Esophagus muscularis mucosa (tissue), 4 donors: ENCODE measurements around the gene TCP11X1. TPM values are rescaled to one million over a fixed set of nuclear protein-coding genes. Genes with fewer than 3 reads are reported as not detected.
"Not testable (repeated sequence)": the region's sequence is repeated elsewhere in the genome, so short reads cannot be mapped to it uniquely, and the experiment has no call there.

Source experiments
- DNase-seq: peaks from one replicate; pipeline ENCODE4 v3.0.0-alpha.2; 2017; ENCODE audit errors: extremely low spot score
- H3K27ac ChIP-seq, 4 donors: fragments of 200-600 bp; sonication (generic); replicated peaks in 1 of 4; 1 replicate in 3 of 4; 2 replicates in 1 of 4; pipeline ENCODE4 v1.5.1; 2016 to 2019; ENCODE audit warnings: mild to moderate bottlenecking in 1 of 4
- H3K27me3 ChIP-seq, 4 donors: fragments of 200-600 bp; sonication (generic); one replicate each; pipeline versions ENCODE4 v1.5.1 to v1.6.0; 2016 to 2019
- H3K36me3 ChIP-seq, 4 donors: fragments of 200-600 bp; sonication (generic); one replicate each; pipeline ENCODE4 v1.5.1; 2016 to 2019
- H3K4me1 ChIP-seq, 4 donors: fragments of 200-600 bp; sonication (generic); one replicate each; pipeline ENCODE4 v1.5.1; 2016 to 2019
- H3K4me3 ChIP-seq, 4 donors: fragments of 200-600 bp; sonication (generic); 1 replicate in 2 of 4; 2 replicates in 2 of 4; pipeline ENCODE4 v1.5.1; 2016 to 2019; ENCODE audit warnings: mild to moderate bottlenecking in 4 of 4, moderate library complexity in 1 of 4
- H3K9me3 ChIP-seq, 4 donors: fragments of 200-600 bp; sonication (generic); 1 replicate in 3 of 4; 2 replicates in 1 of 4; pipeline ENCODE4 v1.5.1; 2016 to 2019
- EP300 ChIP-seq: sonication (generic); formaldehyde crosslinking; IDR thresholded peaks from one replicate; pipeline ENCODE4 v1.6.1; 2017; ENCODE audit warnings: antibody characterized with exemption
- POLR2A ChIP-seq: fragments of 450-650 bp; IDR thresholded peaks from one replicate; pipeline ENCODE4 v1.6.1; 2017; ENCODE audit warnings: antibody characterized with exemption, moderate library complexity, mild to moderate bottlenecking, low read depth
- POLR2AphosphoS5 ChIP-seq, 2 donors: sonication (generic); formaldehyde crosslinking; IDR thresholded peaks; one replicate each; pipeline ENCODE4 v1.6.1; 2017; ENCODE audit warnings: antibody characterized with exemption in 2 of 2
- WGBS: methylation state at CpG from one replicate; pipeline ENCODE4 v1.1.5; 2018; 5-methylcytosine and 5-hydroxymethylcytosine counted together
- intact Hi-C: fragments of 100-400 bp; cut with DNase I; formaldehyde crosslinking; loops from one replicate; pipeline ENCODE4 v1.15.1; 2023
- total RNA-seq, 4 donors: library from RNA; depleted of rRNA; stranded (reverse); fragments of >200 nt; gene quantifications; one replicate each; pipeline versions ENCODE4 v1.1.0 to v1.2.1, GENCODE V29; 2016
- TF ChIP-seq, protein P1 (sequence below), 3 experiments: fragments of 200-600 bp in 2 of 3; fragments of 450-650 bp in 1 of 3; sonication (generic) in 2 of 3; IDR thresholded peaks; one replicate each; pipeline ENCODE4 v1.5.1; 2017 to 2019; ENCODE audit warnings: antibody characterized with exemption in 3 of 3, mild to moderate bottlenecking in 2 of 3, moderate library complexity in 1 of 3

Gene TCP11X1
- total RNA-seq, result not detected

DNA sequence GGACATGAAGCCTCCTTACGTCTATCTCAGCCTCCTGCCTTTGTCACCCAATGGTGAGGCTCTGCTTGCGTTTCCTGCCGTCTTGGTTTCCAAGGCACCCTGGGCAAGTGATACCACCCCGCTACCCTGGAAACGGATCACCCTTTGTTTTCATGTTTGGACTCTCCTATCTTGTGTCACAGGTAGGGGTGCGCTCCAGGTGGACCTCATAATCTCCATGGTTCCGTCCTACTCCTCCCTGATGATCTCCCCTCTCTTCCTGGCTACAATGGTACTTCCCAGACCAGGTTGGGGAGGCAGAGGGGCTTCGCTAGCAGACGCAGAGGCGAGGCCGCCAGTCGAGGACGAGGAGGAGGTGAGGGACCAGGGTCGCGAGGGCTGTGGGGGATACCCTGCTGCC lies at the start of gene TCP11X1:
Gene TCP11X1, plus strand, starts transcription at position 316 of the 400 bp plus-strand sequence.
- H3K27ac ChIP-seq, intact Hi-C loops, H3K4me1 ChIP-seq, H3K36me3 ChIP-seq, DNase-seq, H3K4me3 ChIP-seq, H3K27me3 ChIP-seq, H3K9me3 ChIP-seq: not testable (repeated sequence)
- WGBS, result no CpG with 5 or more reads among the region's 15 CpGs

DNA sequence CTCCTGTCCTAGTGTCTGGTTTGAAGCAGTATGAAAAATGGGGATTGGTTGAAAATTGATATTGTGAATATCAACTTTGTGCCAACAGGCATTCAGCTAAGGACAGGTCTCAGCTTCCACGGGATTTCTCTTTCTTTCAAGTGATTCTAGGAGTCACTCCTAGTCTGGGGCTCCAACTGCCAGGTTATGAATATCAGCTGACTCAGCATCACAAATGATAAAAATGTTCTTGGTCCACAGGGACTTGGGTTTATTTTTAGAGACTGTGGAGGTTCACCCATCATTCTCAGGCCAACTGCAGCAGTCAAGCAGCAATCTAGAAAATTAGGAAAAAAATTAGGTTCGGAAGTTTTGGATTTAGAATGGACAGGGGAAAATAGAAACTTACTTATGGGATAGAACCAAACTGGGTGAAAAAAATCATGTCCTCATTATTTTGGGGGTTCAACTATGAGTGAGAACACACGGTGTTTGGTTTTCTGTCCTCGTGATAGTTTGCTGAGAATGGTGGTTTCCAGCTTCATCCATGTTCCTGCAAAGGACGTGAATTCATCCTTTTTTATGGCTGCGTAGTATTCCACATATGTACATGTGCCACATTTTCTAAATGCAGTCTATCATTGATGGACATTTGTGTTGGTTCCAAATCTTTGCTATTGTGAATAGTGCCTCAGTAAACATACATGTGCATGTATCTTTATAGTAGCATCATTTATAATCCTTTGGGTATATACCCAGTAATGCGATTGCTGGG lies 29.0 kb upstream of the TCP11X1 start:
- no peak for DNase-seq
- 70% methylated on average over 6 of the region's 7 CpGs for WGBS
- Histone ChIP-seq H3K27me3 (no peaks in the 10 kb centered on the region), H3K36me3 (no peaks in the 10 kb centered on the region), H3K4me3 (no peak overlapping the region), H3K27ac (no peak overlapping the region), H3K9me3 (peaks cover 0 to 4% (median 0%) of the 10 kb centered on the region in 4 donors), H3K4me1 (no peaks in the 10 kb centered on the region)
- TF ChIP-seq, protein P1, sequence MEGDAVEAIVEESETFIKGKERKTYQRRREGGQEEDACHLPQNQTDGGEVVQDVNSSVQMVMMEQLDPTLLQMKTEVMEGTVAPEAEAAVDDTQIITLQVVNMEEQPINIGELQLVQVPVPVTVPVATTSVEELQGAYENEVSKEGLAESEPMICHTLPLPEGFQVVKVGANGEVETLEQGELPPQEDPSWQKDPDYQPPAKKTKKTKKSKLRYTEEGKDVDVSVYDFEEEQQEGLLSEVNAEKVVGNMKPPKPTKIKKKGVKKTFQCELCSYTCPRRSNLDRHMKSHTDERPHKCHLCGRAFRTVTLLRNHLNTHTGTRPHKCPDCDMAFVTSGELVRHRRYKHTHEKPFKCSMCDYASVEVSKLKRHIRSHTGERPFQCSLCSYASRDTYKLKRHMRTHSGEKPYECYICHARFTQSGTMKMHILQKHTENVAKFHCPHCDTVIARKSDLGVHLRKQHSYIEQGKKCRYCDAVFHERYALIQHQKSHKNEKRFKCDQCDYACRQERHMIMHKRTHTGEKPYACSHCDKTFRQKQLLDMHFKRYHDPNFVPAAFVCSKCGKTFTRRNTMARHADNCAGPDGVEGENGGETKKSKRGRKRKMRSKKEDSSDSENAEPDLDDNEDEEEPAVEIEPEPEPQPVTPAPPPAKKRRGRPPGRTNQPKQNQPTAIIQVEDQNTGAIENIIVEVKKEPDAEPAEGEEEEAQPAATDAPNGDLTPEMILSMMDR (IDR thresholded peaks at IDR 0.05), result no peak
- no peak for TF ChIP-seq POLR2A
- TF ChIP-seq EP300, result no peak
- TF ChIP-seq POLR2AphosphoS5 (IDR thresholded peaks at IDR 0.05), result no peak
- intact Hi-C loops, result no loop called here

DNA sequence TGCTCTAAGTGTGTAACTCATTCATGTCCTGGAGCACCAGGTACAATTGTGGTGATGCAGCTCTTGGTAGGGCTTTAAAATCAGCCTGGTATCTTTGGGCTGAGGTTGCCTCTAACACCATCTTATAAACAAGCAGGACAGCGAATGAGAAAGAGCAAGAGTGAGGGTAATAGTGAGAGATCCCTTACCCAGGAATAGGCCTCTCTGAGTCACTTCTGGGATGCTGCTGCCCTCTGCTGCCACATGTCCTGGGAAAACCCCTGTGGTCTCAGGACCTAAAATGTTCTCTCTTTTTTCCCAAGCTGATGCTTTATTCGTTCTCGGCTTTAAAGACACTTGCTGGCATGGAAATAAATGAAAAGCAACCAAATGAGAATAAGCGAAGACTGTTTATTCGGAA lies 7.2 kb upstream of the TCP11X1 start:
- H3K27me3 ChIP-seq, H3K36me3 ChIP-seq, H3K27ac ChIP-seq, H3K4me3 ChIP-seq, H3K4me1 ChIP-seq, DNase-seq, intact Hi-C loops, H3K9me3 ChIP-seq: not testable (repeated sequence)
- WGBS, result no CpG with 5 or more reads among the region's 5 CpGs

DNA sequence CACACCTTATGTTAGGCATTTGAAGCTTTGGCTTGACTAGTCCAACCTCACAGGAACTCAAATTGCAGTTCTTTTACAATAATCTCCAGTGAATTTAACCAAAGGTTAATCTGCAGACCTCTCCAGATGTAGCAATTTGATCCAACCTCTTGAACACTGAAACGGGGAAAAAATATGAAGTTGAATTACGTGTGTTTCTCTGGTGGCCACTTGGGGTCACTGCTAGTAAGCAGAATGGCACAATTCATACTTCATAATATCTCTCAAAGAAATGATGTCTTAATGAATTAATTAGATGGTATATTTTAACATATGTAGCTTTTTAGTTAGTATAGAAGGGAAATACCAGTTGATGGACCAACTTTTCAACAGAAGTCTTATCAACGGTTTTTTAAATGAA lies 1.4 kb downstream of the TCP11X1 start:
- H3K4me3 ChIP-seq, H3K4me1 ChIP-seq, H3K36me3 ChIP-seq, DNase-seq, H3K27ac ChIP-seq, intact Hi-C loops, H3K27me3 ChIP-seq, H3K9me3 ChIP-seq: not testable (repeated sequence)
- no CpG with 5 or more reads among the region's 3 CpGs for WGBS

DNA sequence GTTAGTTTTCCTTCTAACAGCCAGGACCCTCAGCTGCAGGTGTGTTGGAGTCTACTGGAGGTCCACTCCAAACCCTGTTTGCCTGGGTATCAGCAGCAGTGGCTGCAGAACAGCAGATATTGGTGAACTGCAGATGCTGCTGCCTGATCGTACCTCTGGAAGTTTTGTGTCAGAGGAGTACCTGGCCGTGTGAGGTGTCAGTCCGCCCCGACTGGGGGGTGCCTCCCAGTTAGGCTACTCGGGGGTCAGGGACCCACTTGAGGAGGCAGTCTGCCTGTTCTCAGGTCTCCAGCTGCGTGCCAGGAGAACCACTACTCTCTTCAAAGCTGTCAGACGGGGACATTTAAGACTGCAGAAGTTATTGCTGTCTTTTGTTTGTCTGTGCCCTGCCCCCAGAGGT lies 20.6 kb downstream of the TCP11X1 start:
- not testable (repeated sequence) for H3K4me1 ChIP-seq

DNA sequence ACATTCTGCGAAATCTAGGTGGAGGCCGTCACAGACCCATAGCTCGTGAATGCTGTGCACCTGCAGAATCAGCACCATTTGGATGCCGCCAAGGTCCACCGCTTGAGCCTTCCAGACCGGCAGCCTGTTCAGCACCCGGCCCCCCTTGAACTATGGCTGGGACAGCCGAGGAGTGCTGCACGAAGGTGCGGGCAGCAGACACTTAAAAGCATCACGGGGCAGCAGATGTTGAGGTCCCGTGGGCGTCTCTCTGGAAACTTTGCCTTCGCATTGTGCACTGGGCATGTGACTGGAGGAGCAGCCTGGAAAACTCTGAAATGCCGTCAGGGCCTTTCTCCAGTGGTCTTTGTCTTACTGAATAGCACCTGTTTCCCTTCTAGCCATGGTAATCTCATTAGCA lies 25.2 kb downstream of the TCP11X1 start:
- intact Hi-C loops, H3K9me3 ChIP-seq, H3K27ac ChIP-seq, H3K27me3 ChIP-seq, H3K4me3 ChIP-seq, DNase-seq, H3K36me3 ChIP-seq, H3K4me1 ChIP-seq: not testable (repeated sequence)
- WGBS, result no CpG with 5 or more reads among the region's 15 CpGs

More for the DNA sequence above, 20.6 kb downstream of the TCP11X1 start:
- intact Hi-C loops, H3K36me3 ChIP-seq, H3K27ac ChIP-seq, H3K27me3 ChIP-seq, DNase-seq, H3K9me3 ChIP-seq, H3K4me3 ChIP-seq: not testable (repeated sequence)
- WGBS, result no CpG with 5 or more reads among the region's 7 CpGs

DNA sequence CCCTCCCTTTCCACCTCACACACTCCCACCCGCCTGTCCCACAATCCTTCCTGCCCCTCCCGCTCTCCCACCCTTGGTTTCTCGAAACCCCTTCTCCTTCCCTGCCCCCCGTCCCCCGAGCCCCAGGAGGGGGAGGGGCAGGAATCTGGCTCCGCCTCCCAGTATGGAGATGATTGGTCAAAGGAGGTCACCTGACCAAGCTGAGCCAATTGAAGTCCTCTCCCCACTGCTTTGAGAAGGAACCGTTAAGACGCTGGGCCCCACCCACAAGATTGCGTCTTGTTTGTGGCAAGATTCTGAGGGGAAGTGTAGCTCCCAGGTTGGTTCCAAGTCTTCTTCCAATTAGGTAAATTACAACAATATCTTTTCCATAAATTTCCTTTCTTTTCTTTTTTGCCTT lies 31.8 kb downstream of the TCP11X1 start, which contains the start of gene NXF2:
Gene NXF2, plus strand, starts transcription at position 275 of the 400 bp plus-strand sequence. CDS start 59,912 bp downstream, outside the sequence.
- H3K4me1 ChIP-seq, H3K27ac ChIP-seq, H3K9me3 ChIP-seq, DNase-seq, H3K36me3 ChIP-seq, H3K4me3 ChIP-seq, H3K27me3 ChIP-seq, intact Hi-C loops: not testable (repeated sequence)
- no CpG with 5 or more reads among the region's 9 CpGs for WGBS

DNA sequence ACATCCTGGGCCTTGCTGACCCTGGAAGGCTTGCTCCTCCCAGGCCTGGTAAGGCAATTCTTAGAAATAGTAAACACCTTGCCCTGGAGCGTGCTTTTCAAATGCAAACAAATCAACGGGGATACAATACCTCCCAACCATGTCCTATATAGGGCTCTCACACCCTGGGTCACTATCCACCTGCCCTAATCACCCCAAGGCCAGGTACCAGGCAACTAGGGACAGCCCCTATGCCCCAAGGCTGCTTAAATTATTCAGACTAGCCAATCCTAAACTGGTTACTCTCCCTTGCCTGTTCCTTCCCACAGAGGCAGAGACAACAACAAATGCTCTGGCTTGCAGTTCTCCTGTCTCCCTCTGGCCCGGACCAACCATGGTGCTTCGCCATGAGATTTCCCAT lies 57.1 kb downstream of the TCP11X1 start:
- DNase-seq, H3K27me3 ChIP-seq, H3K27ac ChIP-seq, H3K36me3 ChIP-seq, H3K4me3 ChIP-seq, H3K4me1 ChIP-seq, intact Hi-C loops, H3K9me3 ChIP-seq: not testable (repeated sequence)
- no CpG with 5 or more reads among the region's 4 CpGs for WGBS

Other genes starting within 250 kb of the TCP11X1 start
- 10 to 100 TPM; 20.8 to 29.2 (median 25.6) TPM for gene TCEAL2, start 89.6 kb upstream of the TCP11X1 start, total RNA-seq
- under 1 TPM in 2 of 4 donors, not detected in 2; 0.40 to 0.83 TPM for gene TCEAL6, start 72.8 kb upstream of the TCP11X1 start, total RNA-seq
- gene BEX5, start 59.3 kb upstream of the TCP11X1 start, total RNA-seq, result 1 to 10 TPM in 3 of 4 donors, under 1 TPM in 1; 0.83 to 2.5 (median 2.1) TPM
- not detected for gene NXF2, start 31.9 kb downstream of the TCP11X1 start, total RNA-seq
- under 1 TPM in 1 of 4 donors, not detected in 3; 0.42 TPM for gene NXF2B, start 224.7 kb downstream of the TCP11X1 start, total RNA-seq